Loucy (cell line): ENCODE data around the gene CAPN10.

ENCODE experiments used
- CTCF ChIP-seq: fragments of 200-600 bp; sonication (generic); conservative IDR thresholded peaks from 2 replicates; pipeline ENCODE4 v1.5.1; 2014; ENCODE audit warnings: mild to moderate bottlenecking, antibody characterized with exemption, low read length
- EZH2phosphoT487 ChIP-seq: fragments of 200-600 bp; IDR thresholded peaks from 2 replicates; pipeline ENCODE4 v1.6.1; 2018; ENCODE audit warnings: antibody characterized with exemption, mild to moderate bottlenecking, moderate library complexity, borderline replicate concordance

GRCh38 chr2:240569998-240570530 is 16.5 kb upstream of the CAPN10 start:
- TF ChIP-seq CTCF, result no peak
- no peak for TF ChIP-seq EZH2phosphoT487
